Bronchial epithelial cell (primary cell): ENCODE results near the gene TMEM135. TPM values are rescaled to one million over a fixed set of nuclear protein-coding genes. Genes with fewer than 3 reads are reported as not detected.

Experiments used
- DNase-seq: peaks from one replicate; pipeline ENCODE4 v3.0.0-alpha.2; 2010; ENCODE audit warnings: low read depth
- FAIRE-seq: peaks from 2 replicates; lab custom pipeline; 2011; peaks lifted over from hg19 to GRCh38; lab: Jason Lieb, UNC
- H3K27me3 ChIP-seq: 2 replicates; pipeline ENCODE4 v1.5.1; 2011; ENCODE audit warnings: low read length; ENCODE audit not compliant: control insufficient read depth, insufficient read depth
- H3K36me3 ChIP-seq: 2 replicates; pipeline ENCODE4 v1.5.1; 2011; ENCODE audit warnings: low read length; ENCODE audit not compliant: control insufficient read depth, insufficient read depth
- H3K4me3 ChIP-seq: 2 replicates; pipeline ENCODE4 v1.5.1; 2011; ENCODE audit warnings: mild to moderate bottlenecking, low read depth, low read length, control low read depth
- CTCF ChIP-seq: IDR thresholded peaks from 2 replicates; pipeline ENCODE4 v1.5.1; 2011; ENCODE audit warnings: mild to moderate bottlenecking, moderate library complexity, low read length, control low read depth, inconsistent platforms; ENCODE audit not compliant: insufficient read depth, severe bottlenecking
- total RNA-seq: library from RNA; depleted of rRNA; stranded (reverse); fragments of >200 nt; gene quantifications from 2 replicates; pipeline ENCODE4 v1.2.1, GENCODE V29; 2014

TMEM135 gene
- total RNA-seq, 1 donor from 2014 or later: 6.8 TPM

DNA sequence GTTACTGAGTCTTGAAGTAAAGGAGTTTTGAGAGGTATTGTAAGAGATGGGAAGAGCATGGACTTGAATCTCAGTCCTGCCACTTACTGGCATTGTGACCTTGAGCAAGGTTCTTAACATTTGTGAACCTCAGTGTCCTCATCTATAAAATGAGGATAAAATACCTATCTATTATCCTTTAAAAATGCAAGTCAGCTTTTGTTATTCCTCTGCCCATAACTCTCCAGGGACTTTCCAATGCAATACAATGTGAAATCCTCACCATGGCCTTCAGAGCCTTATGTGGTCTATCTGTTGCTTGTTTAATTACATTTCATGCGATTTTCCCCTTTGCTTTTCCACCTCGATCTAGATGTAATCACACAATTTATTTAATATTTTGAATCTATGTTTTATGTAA lies 9.1 kb downstream of the TMEM135 start:
- no peak for DNase-seq
- Histone ChIP-seq H3K36me3 (no peaks in the 10 kb centered on the region), H3K27me3 (no peaks in the 10 kb centered on the region), H3K4me3 (no peak overlapping the region)
- TF ChIP-seq CTCF: no peak
- FAIRE-seq: no peak

DNA sequence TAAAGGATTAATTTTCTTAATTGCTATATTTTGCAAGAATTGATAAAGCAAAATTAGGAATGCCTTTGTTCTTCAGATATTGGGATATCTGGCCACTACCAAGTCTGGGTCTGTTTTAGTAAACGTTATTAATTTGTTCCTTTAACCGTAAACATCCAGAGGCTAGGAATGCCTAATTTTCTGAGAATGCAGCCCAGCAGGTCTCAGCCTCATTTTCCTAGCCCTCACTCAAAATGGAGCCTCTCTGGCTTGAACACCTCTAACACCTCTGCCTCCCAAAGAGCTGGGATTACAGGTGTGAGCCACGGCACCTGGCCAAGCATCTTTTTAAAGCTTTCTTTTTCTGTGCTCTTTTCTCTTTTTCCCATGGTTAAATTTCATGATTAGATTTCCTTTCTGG lies 18.4 kb downstream of the TMEM135 start:
- no peak for TF ChIP-seq CTCF
- Histone ChIP-seq H3K4me3 (no peak overlapping the region), H3K27me3 (no peaks in the 10 kb centered on the region), H3K36me3 (no peaks in the 10 kb centered on the region)
- FAIRE-seq (no peak), DNase-seq (no peak)

DNA sequence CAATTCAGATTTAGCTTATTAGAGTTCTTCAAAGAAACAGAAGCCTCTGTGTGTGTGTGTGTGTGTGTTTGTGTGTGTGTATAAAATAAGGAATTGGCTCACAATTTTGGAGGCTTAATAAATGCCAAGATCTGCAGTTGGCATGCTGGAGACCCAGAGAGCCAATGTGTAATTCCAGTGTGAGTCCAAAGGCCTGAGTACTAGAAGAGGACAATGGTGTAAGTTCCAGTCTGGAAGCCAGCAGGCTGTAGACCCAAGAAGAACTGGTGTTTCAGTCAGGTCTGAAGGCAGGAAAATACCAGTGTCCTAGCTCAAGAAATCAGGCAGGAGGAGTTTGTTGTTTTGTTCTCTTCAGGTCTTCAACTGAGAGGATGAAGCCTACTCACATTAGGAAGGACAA lies 20.0 kb downstream of the TMEM135 start:
- Histone ChIP-seq H3K27me3 (no peaks in the 10 kb centered on the region), H3K36me3 (no peaks in the 10 kb centered on the region), H3K4me3 (no peak overlapping the region)
- no peak for DNase-seq
- no peak for FAIRE-seq
- no peak for TF ChIP-seq CTCF

GRCh38 chr11:87059596-87060390 lies 22.1 kb downstream of the TMEM135 start:
- TF ChIP-seq CTCF: no peak
- Histone ChIP-seq H3K36me3 (no peaks in the 10 kb centered on the region), H3K4me3 (no peak overlapping the region), H3K27me3 (no peaks in the 10 kb centered on the region)
- FAIRE-seq (no peak), DNase-seq (no peak)

DNA sequence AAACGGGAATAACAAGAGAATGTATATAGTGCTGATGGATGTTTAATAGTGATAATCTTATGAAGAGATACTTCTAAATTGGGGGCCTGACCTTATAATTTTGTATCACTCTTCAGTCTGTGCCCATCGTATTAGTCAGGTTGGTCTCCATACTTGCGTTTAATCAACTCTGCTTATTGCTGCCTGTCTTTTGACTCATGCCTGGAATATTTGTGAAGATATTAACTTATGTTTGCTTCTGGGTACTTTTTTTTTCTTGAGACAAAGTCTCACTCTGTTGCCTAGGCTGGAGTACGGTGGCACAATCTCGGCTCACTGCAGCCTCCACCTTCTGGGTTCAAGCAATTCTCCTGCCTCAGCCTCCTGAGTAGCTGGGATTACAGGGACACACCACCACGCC lies 24.0 kb downstream of the TMEM135 start:
- no peaks in the 10 kb centered on the region for H3K36me3 ChIP-seq
- no peak overlapping the region for H3K4me3 ChIP-seq
- TF ChIP-seq CTCF: no peak
- no peak for DNase-seq
- no peak for FAIRE-seq
- no peaks in the 10 kb centered on the region for H3K27me3 ChIP-seq

DNA sequence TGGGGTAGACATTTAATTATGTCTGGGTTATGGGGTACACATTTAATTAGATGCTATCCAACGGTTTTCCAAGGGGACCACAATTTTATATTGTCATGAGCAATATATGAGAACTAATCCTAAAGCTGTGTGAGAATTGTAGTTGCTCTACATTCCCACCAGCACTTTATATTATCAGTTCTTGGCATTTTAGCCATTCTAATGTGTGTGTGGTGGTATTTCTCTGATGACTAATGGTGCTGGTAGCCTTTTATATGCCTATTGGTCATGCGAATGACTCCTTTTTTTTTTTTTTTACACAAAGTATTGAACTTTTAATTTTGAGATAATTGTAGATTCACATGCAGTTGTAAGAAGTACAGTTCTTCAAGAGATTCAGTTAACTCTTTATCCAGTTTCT lies 26.2 kb downstream of the TMEM135 start:
- Histone ChIP-seq H3K36me3 (no peaks in the 10 kb centered on the region), H3K27me3 (no peaks in the 10 kb centered on the region), H3K4me3 (no peak overlapping the region)
- DNase-seq (peak; percentile 5), FAIRE-seq (no peak)
- no peak for TF ChIP-seq CTCF
